G401 (cell line): ENCODE results near the gene CLEC18C. TPM values are rescaled to one million over a fixed set of nuclear protein-coding genes. Genes with fewer than 3 reads are reported as not detected.
"Not testable (repeated sequence)": the region's sequence is repeated elsewhere in the genome, so short reads cannot be mapped to it uniquely, and the experiment has no call there.

Experiments
- DNase-seq: peaks from one replicate; pipeline ENCODE4 v3.0.0-alpha.2; 2015; ENCODE audit warnings: low spot score
- in situ Hi-C: cut with HindIII; loops from 2 replicates; pipeline ENCODE4 v1.10.0; 2016; ENCODE audit warnings: low sequenced_read_pairs, mixed read lengths
- total RNA-seq: library from RNA; depleted of rRNA; stranded (reverse); fragments of >200 nt; shearing (Covaris generic); gene quantifications from 2 replicates; pipeline ENCODE4 v1.2.3, GENCODE V29; 2014; rRNA removed

The CLEC18C gene
- total RNA-seq, 1 experiment from 2014 or later = not detected

DNA sequence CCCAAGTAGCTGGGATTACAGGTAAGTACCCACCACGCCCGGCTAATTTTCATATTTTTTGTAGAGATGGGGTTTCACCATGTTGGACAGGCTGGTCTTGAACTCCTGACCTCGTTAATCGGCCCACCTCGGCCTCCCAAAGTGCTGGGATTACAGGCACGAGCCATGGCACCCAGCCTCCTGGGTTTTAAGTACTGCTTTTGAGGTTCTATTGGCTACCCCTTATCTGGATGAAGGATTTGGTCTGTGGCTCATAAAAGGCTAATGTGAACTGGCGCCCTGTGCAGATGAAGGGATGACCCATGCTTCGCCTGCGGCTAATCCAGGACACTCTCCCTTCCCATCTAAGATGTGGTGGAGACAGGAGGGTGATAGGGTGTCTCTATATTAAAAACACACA, 25.6 kb downstream of the CLEC18C start:
- in situ Hi-C loops, DNase-seq: not testable (repeated sequence)

- in situ Hi-C loops, DNase-seq: not testable (repeated sequence)
Observed at GRCh38 chr16:70200063-70200462, 26.5 kb downstream of the CLEC18C start.

DNA sequence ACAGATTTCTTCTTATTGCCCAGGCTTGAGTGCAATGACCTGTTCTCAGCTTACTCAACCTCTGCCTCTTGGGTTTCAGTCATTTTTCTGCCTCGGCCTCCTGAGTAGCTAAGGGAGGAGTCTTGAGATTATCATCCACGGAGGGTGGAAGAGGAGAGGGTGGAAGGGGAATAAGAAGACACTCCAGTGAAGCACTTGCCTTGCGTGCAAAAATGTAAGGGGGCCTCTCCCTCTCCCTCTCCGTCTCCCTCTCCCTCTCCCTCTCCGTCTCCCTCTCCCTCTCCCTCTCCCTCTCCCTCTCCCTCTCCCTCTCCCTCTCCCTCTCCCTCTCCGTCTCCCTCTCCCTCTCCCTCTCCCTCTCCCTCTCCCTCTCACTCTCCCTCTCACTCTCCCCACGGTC, 29.9 kb downstream of the CLEC18C start:
- not testable (repeated sequence) for DNase-seq

GRCh38 chr16:70204010-70204409, 30.4 kb downstream of the CLEC18C start:
- DNase-seq, in situ Hi-C loops: not testable (repeated sequence)

More for the DNA sequence above, 29.9 kb downstream of the CLEC18C start:
- in situ Hi-C loops = not testable (repeated sequence)

DNA sequence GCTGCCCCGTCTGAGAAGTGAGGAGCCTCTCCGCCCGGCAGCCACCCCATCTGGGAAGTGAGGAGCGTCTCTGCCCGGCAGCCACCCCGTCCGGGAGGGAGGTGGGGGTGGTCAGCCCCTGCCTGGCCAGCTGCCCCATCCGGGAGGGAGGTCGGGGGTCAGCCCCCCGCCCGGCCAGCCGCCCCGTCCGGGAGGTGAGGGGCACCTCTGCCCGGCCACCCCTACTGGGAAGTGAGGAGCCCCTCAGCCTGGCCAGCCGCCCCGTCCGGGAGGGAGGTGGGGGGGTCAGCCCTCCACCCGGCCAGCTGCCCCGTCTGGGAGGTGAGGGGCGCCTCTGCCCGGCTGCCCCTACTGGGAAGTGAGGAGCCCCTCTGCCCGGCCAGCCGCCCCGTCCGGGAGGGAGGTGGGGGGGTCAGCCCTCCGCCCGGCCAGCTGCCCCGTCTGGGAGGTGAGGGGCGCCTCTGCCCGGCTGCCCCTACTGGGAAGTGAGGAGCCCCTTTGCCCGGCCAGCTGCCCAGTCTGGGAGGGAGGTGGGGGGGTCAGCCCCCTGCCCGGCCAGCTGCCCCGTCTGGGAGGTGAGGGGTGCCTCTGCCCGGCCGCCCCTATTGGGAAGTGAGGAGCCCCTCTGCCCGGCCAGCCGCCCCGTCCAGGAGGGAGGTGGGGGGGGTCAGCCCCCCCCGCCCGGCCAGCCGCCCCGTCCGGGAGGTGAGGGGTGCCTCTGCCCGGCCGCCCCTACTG, 31.2 kb downstream of the CLEC18C start:
- in situ Hi-C loops, DNase-seq: not testable (repeated sequence)

DNA sequence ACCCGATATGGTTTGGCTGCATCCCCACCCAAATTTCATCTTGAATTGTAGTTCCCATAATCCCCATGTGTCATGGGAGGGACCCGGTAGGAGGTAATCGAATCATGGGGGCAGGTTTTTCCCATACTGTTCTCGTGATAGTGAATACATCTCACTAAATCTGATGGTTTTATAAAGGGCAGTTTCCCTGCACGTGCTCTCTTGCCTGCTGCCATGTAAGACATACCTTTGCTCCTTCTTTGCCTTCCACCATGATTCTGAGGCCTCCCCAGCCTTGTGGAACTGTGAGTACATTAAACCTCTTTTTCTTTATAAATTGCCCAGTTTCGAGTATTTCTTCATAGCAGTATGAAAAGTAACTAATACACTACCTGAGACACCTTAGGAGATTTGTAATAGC, 32.8 kb downstream of the CLEC18C start:
- DNase-seq, in situ Hi-C loops: not testable (repeated sequence)

DNA sequence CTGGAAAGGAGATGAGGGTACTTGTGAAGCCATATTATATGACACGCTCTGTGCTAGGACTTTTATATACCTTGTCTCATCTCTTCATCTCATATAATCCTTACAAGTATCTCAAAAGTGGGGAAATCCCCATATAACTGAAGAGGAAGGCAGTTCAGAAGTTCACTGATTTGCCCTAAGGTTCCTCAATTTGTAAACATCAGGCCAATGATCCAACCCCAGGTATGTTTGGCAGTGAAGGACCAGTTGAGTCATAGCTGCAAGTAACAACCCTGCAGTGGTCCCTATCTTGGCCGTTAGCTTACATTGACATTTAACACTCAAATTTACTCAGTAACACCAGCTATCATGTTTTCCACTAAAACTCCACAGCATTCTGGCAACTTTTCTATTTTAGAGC, 45.0 kb downstream of the CLEC18C start:
- DNase-seq, in situ Hi-C loops: not testable (repeated sequence)

DNA sequence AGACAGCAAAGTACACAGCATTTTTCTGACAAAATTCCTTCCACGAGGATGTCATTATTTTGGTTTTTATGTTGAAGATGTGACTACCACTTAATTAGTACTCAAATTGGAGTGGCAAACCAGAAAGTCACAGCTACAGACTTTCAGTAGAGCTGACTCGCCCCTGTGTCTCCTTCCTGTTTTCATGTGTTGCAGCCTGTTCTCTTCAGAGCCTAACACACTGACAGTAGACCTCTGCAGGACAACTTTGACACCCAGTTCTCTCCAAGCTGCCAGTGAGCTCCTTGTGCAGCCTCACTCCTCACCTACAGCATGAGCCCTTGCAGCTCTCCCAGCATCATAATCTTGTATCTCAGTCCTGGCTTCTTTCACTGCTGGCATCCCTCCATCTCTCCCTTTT, 49.0 kb downstream of the CLEC18C start:
- in situ Hi-C loops, DNase-seq: not testable (repeated sequence)

GRCh38 chr16:70223216-70223615, 49.6 kb downstream of the CLEC18C start:
- in situ Hi-C loops, DNase-seq: not testable (repeated sequence)

GRCh38 chr16:70223971-70224513, 50.5 kb downstream of the CLEC18C start:
- DNase-seq, in situ Hi-C loops: not testable (repeated sequence)

- in situ Hi-C loops = not testable (repeated sequence)
Observed at GRCh38 chr16:70224645-70225044, 51.1 kb downstream of the CLEC18C start.

DNA sequence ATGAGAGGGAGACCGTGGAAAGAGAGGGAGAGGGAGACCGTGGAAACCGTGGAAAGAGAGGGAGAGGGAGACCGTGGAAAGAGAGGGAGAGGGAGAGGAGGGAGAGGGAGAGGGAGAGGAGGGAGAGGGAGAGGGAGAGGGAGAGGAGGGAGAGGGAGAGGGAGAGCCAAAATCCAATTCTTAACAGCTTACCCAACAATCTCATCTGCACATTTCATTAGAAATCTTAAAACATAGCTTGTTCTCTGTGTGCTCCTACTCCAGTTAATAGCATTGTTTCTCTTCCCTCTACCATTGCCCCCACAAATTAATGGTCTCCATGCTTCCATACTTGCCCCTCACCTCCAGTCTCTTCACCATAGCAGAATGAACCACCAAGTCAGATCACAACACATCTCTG, 51.8 kb downstream of the CLEC18C start:
- in situ Hi-C loops = not testable (repeated sequence)

More at GRCh38 chr16:70224645-70225044, 51.1 kb downstream of the CLEC18C start:
- not testable (repeated sequence) for DNase-seq

GRCh38 chr16:70226024-70226423, 52.4 kb downstream of the CLEC18C start:
- in situ Hi-C loops = not testable (repeated sequence)

More for the DNA sequence above, 51.8 kb downstream of the CLEC18C start:
- DNase-seq = not testable (repeated sequence)

DNA sequence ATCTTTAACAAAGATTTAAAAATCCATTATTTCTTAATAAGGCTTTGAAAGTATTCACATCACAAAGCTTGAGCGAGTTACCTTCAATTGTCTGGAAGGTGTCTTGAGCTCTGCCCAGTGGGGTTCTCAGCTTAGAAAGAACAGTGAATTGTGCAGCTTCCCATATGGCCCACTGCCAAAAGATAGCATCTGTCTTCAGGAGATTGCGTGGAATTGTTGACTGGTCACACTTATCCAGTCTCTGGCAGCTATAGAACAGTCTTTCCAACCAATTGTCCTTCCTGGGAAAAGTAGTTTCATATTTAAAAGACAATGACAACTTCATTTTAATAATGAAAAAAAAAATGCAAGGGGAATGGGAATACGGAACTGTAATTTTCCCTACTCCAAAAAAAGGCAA, 58.2 kb downstream of the CLEC18C start:
- peak; percentile 61 for DNase-seq
- in situ Hi-C loops = not testable (repeated sequence)

More at GRCh38 chr16:70226024-70226423, 52.4 kb downstream of the CLEC18C start:
- not testable (repeated sequence) for DNase-seq

Other genes with a start within 250 kb of the CLEC18C start
- gene CLEC18A, start 222.5 kb upstream of the CLEC18C start, total RNA-seq = 0.10 and 1.7 TPM in 2 replicates
- 6.6 and 14.9 TPM in 2 replicates for gene PDPR, start 59.5 kb upstream of the CLEC18C start, total RNA-seq
- gene EXOSC6, start 78.2 kb downstream of the CLEC18C start, total RNA-seq = 29.6 and 37.5 TPM in 2 replicates
- 73.5 and 95.4 TPM in 2 replicates for gene AARS1, start 115.7 kb downstream of the CLEC18C start, total RNA-seq
- gene DDX19B, start 125.4 kb downstream of the CLEC18C start, total RNA-seq = 40.9 and 65.2 TPM in 2 replicates
- gene DDX19A, start 173.1 kb downstream of the CLEC18C start, total RNA-seq = 39.3 and 69.5 TPM in 2 replicates